Activated T-helper 17 cell treated with anti-CD3 and anti-CD28 coated beads, Interleukin-2, amount 50 U/mL, for 72 hours (primary cell): ENCODE data around the gene NMNAT3. TPM values are rescaled to one million over a fixed set of nuclear protein-coding genes. Genes with fewer than 3 reads are reported as not detected.

ENCODE experiments used
- ATAC-seq: fragments of 150-1000 bp; cut with Tn5 transposase; replicated peaks from 2 replicates; pipeline ENCODE4 v1.10.0; 2021; ENCODE audit warnings: mild to moderate bottlenecking, moderate library complexity
- H3K27ac Mint-ChIP-seq: one replicate; pipeline ENCODE4 v1.8.0; 2022; ENCODE audit warnings: mixed read lengths
- H3K27me3 Mint-ChIP-seq: one replicate; pipeline ENCODE4 v1.8.0; 2022; ENCODE audit warnings: mixed read lengths
- H3K36me3 Mint-ChIP-seq: one replicate; pipeline ENCODE4 v1.8.0; 2022; ENCODE audit warnings: low read depth, mild to moderate bottlenecking, mixed read lengths
- H3K4me1 Mint-ChIP-seq: one replicate; pipeline ENCODE4 v1.8.0; 2022; ENCODE audit warnings: mixed read lengths
- H3K4me3 Mint-ChIP-seq: one replicate; pipeline ENCODE4 v1.8.0; 2022; ENCODE audit warnings: mild to moderate bottlenecking, mixed read lengths
- H3K9me3 Mint-ChIP-seq: one replicate; pipeline ENCODE4 v1.8.0; 2022; ENCODE audit warnings: mixed read lengths
- total RNA-seq, 2 donors: library from RNA; stranded (reverse); gene quantifications; one replicate each; pipeline ENCODE4 v1.2.3, GENCODE V29; 2022

Gene NMNAT3
- total RNA-seq, 2 donors from 2014 or later: 0.76 to 2.9 TPM

DNA sequence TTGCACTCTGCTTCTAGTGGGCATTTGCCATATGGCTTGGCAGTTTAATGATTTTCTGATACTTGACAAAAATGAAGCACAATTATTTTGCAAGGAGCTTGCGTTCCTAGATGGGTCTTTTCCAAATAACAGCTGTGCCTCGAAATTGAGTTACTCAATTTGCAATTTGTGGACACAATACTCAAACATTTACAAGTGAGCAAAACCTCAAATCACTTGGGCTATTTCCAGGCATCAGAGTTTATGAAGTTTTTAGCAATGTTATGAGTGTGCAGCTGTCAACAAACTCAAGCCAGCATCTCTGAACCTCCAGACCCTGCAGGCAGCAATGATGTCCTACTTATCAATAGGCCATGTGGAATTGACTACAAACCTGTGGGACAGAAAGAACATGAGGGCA is 41.3 kb downstream of the NMNAT3 start:
- Mint-ChIP-seq H3K36me3 (no peaks in the 10 kb centered on the region), H3K4me1 (no peaks in the 10 kb centered on the region), H3K27ac (no peak overlapping the region), H3K4me3 (no peak overlapping the region), H3K9me3 (no peaks in the 10 kb centered on the region), H3K27me3 (no peaks in the 10 kb centered on the region)
- ATAC-seq: no peak

DNA sequence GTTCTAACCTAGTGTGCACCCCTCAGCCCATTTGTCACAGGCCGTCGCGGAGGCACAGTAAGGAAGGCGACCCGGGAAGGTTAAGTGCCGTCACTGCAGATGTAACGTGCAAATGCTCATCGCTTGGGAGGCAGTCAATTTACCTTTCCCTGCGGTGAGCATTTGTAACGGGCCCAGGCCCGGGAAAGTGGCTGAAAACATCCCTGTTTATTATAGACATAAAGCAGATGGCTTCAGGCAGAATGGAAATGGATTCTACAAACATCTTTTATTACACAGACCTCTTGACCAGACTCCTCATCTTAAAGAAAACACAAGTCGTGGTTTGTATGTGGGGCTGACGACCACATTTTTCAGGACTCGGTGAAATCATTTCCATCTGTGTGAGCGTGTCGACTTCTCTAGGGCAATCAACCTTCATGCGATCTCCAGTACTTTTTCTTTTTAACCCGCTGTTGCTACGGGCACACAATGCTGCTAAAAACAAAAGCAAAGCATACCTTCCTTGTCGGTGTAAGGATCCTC is 43.6 kb downstream of the NMNAT3 start:
- no peak overlapping the region for H3K4me3 Mint-ChIP-seq
- H3K9me3 Mint-ChIP-seq: no peaks in the 10 kb centered on the region
- no peak overlapping the region for H3K27ac Mint-ChIP-seq
- no peaks in the 10 kb centered on the region for H3K27me3 Mint-ChIP-seq
- no peak for ATAC-seq
- H3K4me1 Mint-ChIP-seq: no peaks in the 10 kb centered on the region
- no peaks in the 10 kb centered on the region for H3K36me3 Mint-ChIP-seq

DNA sequence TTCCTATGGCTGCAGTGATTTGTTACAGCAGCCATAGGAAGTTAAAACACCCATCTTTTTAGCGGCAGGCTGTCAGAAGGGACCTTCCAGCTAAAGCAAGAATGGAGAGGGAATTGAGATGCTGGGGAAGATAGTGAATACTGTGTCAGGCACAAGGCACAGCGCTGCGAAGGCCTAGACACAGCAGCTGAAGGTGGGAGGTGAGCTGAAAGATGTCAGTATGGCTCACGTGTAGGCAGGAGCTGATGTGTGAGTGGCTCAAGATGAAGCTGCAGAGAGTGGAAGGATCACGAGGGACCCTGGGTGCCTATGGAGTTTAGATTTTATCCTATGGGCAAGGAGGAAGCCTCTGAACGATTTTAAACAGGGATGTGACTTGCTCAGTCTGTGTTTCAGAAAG is 44.3 kb downstream of the NMNAT3 start:
- H3K4me1 Mint-ChIP-seq: no peaks in the 10 kb centered on the region
- H3K9me3 Mint-ChIP-seq: no peaks in the 10 kb centered on the region
- H3K4me3 Mint-ChIP-seq: no peak overlapping the region
- no peaks in the 10 kb centered on the region for H3K36me3 Mint-ChIP-seq
- ATAC-seq: no peak
- H3K27ac Mint-ChIP-seq: no peak overlapping the region
- H3K27me3 Mint-ChIP-seq: no peaks in the 10 kb centered on the region

DNA sequence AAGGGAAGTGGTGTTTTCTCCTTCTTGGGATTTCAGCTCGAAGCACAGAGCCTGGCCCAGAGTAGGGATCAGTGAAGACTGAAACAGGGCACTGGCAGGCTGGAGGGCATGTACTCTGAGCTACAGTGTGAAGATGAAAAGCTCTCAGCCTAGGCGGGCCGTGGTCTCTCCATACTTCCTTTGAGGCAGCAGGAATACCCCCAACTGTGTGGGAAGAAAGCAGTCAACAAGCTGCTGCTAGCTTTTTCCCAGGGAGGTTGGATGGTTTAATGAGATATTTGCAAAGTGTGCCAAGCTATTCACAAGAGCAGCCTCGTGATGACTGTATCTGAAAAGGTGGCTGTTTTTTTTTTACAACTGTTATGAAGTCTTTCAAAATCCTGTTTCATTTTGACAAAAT is 47.2 kb downstream of the NMNAT3 start:
- Mint-ChIP-seq H3K27ac (no peak overlapping the region), H3K4me1 (no peaks in the 10 kb centered on the region), H3K27me3 (no peaks in the 10 kb centered on the region), H3K4me3 (no peak overlapping the region), H3K36me3 (no peaks in the 10 kb centered on the region), H3K9me3 (no peaks in the 10 kb centered on the region)
- no peak for ATAC-seq

DNA sequence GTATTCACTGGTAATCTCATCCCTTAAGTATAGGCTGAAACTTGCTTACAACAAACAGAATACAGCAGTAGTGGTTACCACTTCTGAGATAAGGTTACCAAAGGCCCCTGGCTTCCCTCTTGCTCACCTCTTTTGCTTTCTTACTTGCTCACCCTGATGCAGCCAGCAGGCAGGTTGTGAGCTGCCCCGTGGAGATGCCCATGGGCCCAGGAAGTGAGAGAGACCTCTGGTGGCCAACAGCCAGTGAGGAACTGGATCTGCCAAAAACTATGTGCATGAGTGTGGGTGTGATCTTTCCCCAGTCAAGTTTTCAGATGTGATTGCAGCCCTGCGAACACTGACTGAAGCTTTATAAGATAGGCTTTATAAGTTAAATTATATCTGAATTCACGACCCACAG is 48.7 kb downstream of the NMNAT3 start:
- no peaks in the 10 kb centered on the region for H3K36me3 Mint-ChIP-seq
- peak; percentile 52 for ATAC-seq
- no peaks in the 10 kb centered on the region for H3K4me1 Mint-ChIP-seq
- H3K27me3 Mint-ChIP-seq: no peaks in the 10 kb centered on the region
- no peaks in the 10 kb centered on the region for H3K9me3 Mint-ChIP-seq
- H3K4me3 Mint-ChIP-seq: no peak overlapping the region
- H3K27ac Mint-ChIP-seq: no peak overlapping the region

DNA sequence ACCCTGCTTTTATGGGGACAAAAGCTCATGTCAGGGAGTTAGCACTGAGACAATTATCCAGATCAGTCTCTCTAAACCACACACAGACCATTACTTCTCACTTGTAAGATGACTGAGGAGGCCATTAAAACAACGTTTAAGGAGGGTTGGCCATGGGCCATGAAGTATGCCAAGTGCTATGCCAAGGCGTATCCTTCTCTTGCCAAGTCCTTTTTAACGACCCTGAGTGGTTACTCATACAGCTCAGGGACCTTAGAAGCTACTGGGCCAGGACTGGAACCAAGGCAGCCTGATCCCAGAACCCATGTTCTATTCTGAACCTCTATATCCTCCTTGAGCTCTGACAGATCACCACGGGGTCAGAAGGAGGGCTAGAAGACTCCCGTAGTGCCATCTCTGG is 50.0 kb downstream of the NMNAT3 start:
- H3K9me3 Mint-ChIP-seq: no peaks in the 10 kb centered on the region
- no peaks in the 10 kb centered on the region for H3K27me3 Mint-ChIP-seq
- H3K27ac Mint-ChIP-seq: no peak overlapping the region
- no peaks in the 10 kb centered on the region for H3K4me1 Mint-ChIP-seq
- no peaks in the 10 kb centered on the region for H3K36me3 Mint-ChIP-seq
- H3K4me3 Mint-ChIP-seq: no peak overlapping the region
- no peak for ATAC-seq

DNA sequence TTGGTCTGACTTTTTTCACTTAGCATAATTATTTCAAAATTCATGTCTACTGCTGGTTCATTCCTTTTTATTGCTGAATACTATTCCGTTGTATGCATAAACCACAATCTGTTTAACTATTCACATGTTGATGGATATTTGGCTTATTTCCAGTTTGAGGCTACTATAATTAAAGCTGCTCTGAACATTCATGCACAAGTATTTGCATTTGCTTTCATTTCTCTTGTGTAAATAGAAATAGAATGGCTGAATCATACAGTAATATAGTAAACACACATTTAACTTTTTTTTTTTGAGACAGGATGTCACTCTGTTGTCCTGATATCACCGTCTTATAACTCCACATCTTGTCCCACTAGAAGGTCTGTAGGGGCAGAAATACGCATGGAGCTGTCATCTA is 57.3 kb downstream of the NMNAT3 start:
- Mint-ChIP-seq H3K27ac (no peak overlapping the region), H3K27me3 (no peaks in the 10 kb centered on the region), H3K4me1 (no peaks in the 10 kb centered on the region), H3K36me3 (no peaks in the 10 kb centered on the region), H3K4me3 (no peak overlapping the region), H3K9me3 (no peaks in the 10 kb centered on the region)
- no peak for ATAC-seq

DNA sequence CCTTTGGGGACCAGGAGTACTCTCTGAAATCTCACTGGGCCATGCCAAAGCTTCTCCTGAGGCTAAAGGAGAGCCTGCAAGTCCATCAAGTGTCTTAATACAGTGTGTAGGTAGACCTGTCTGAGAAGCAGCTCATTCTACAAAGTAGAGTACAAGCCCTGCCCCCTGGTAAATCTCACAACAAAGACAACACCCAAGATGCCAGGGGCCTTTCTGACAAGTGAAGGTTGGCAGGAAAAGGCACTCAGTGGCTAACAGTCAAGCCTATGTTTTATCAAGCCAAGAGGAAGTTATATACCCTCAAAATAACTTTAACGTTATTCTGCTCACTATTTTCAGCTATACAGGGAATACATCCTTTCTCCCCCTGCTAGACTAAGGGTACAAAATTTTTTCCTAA is 58.3 kb downstream of the NMNAT3 start:
- Mint-ChIP-seq H3K4me3 (no peak overlapping the region), H3K36me3 (no peaks in the 10 kb centered on the region), H3K27ac (no peak overlapping the region), H3K4me1 (no peaks in the 10 kb centered on the region), H3K9me3 (no peaks in the 10 kb centered on the region), H3K27me3 (no peaks in the 10 kb centered on the region)
- no peak for ATAC-seq

DNA sequence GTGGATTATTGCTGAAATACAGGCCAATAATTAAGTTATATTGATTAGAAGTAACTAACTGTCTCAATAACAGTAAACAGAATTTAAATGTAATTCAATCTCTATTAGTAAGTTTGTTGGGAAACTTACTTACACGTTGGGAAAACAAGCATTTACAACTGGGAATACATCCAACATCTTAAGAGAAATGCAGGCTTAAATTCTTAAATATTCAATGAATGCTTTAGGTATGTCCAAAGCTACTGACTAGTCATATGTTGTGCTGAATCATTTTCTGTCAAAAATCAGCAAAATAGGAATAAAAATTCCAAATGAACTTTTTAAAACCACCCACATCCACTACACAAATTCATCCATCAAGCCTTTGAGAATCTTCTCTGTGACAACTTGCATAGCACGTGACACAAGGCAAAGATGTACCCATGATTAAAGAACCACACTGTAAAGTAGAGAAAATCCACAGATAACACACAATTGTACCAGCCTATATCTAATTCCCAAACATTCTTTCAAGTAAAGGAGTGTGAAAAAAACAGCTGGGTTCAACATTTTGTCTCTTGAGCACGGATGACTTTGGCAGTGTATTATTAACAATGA is 60.0 kb downstream of the NMNAT3 start:
- Mint-ChIP-seq H3K4me3 (no peak overlapping the region), H3K27ac (no peak overlapping the region), H3K9me3 (no peaks in the 10 kb centered on the region), H3K27me3 (no peaks in the 10 kb centered on the region), H3K36me3 (no peaks in the 10 kb centered on the region), H3K4me1 (no peaks in the 10 kb centered on the region)
- no peak for ATAC-seq

DNA sequence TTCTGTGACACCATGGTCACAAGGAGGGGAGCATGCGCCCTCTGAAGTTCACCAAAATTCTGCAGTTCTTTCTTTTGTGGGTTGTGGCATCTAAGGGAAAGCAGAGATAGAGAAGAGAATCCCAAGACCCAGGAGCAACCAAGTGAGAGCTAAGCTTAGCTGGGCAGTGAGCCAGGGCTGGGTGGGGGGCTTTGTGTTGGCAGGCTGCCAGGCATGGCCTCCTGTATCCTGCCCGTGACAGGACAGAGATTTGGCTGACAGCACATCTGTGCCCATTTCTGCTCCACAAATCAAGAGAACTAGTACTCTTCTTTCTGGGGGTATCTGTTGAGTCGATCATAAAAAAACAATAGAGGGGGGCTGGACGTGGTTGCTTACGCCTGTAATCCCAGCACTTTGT is 66.2 kb downstream of the NMNAT3 start:
- Mint-ChIP-seq H3K27ac (no peak overlapping the region), H3K9me3 (no peaks in the 10 kb centered on the region), H3K4me3 (no peak overlapping the region), H3K4me1 (no peaks in the 10 kb centered on the region), H3K27me3 (no peaks in the 10 kb centered on the region), H3K36me3 (no peaks in the 10 kb centered on the region)
- ATAC-seq: no peak

DNA sequence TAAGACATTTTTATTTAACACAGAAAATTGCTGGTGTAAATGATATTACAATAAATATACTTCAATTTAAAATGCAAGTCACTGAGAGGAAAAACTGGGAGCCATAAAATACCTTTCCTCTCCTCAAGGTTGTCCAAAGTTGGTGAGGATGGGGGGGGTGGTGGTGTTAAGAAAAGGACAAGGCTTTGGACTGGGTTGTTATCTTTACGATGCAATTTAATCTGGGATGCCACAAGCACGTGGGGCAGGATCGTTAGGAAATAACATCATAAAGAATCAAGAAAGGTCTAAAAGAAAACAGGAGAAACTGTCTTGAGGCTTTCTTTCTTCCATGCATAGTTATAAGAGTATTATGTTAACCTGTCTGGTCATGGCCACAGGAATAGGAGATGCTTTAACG is 66.9 kb downstream of the NMNAT3 start:
- H3K9me3 Mint-ChIP-seq: no peaks in the 10 kb centered on the region
- no peaks in the 10 kb centered on the region for H3K36me3 Mint-ChIP-seq
- no peak overlapping the region for H3K27ac Mint-ChIP-seq
- H3K4me3 Mint-ChIP-seq: no peak overlapping the region
- no peak for ATAC-seq
- no peaks in the 10 kb centered on the region for H3K4me1 Mint-ChIP-seq
- no peaks in the 10 kb centered on the region for H3K27me3 Mint-ChIP-seq

DNA sequence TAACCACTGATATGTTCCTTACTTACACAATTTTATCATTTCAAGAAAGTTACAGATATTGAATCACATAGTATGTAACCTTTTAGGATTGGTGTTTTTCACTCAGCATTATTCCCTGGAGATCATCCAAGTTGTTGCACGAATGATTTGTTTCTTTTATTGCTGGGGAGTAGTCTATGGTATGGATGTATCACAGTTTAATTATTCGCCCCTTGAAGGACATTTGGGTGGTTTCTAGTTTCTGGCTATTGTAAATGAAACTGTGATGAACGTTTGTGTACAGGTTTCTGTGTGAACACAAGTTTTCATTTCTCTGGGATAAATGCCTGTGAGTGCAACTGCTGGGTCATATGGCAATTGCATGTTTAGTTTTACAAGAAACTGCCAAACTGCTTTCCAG is 68.8 kb downstream of the NMNAT3 start:
- H3K27ac Mint-ChIP-seq: no peak overlapping the region
- no peaks in the 10 kb centered on the region for H3K4me1 Mint-ChIP-seq
- H3K4me3 Mint-ChIP-seq: no peak overlapping the region
- H3K27me3 Mint-ChIP-seq: no peaks in the 10 kb centered on the region
- H3K36me3 Mint-ChIP-seq: no peaks in the 10 kb centered on the region
- no peak for ATAC-seq
- no peaks in the 10 kb centered on the region for H3K9me3 Mint-ChIP-seq

DNA sequence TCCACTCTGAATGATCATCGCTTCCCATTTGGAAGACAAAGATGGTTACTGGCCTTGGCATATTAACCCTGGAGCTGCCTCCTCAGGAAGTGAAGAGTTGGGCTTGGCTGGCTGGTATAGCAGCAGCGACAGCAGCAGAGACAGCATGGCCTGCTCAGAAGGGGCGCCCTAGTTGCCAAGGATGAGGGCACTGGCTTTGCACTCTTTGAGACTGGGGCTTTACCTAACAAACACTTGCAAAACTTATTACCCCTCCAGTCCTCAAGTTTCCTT is 69.7 kb downstream of the NMNAT3 start:
- H3K9me3 Mint-ChIP-seq: no peaks in the 10 kb centered on the region
- no peak overlapping the region for H3K27ac Mint-ChIP-seq
- H3K4me1 Mint-ChIP-seq: no peaks in the 10 kb centered on the region
- ATAC-seq: no peak
- no peaks in the 10 kb centered on the region for H3K36me3 Mint-ChIP-seq
- H3K4me3 Mint-ChIP-seq: no peak overlapping the region
- H3K27me3 Mint-ChIP-seq: no peaks in the 10 kb centered on the region

DNA sequence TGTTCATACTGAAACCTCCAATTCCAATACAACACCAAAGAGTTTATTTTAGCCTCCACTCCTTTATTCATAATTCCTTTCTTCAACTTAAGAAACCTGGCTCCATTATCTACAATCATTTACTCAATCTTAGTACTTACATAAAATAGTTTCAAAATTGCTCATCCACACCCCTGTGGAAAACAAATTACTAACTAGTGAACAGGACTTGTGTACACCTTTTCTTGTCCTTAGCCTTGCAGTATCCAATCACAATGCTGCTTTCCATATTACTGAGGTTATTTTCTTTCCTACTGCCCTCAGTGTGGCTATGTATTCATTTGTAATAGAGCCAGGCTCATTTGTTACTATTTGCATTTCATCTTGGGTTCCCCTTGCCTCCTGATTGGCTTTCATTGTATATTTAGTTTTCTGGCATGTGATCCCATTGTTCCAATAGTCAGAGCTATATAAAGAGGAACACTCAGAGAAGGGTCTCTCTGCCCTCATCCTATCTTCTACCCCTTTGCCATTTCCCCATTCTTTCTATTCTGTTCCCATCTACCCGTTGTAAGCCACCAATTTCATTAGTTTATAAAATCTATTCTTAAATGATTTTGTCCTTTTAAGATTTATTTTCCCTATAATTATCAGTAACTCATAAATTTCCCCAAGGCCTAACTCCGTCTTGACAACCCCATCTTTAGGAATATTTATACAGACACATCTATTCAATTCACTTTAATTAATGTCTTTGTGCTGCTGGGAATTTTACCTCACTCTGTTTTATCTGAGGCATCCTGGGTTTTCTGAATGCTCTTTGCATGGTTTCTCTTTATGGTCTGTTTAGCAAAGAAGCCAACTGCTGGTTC is 70.3 kb downstream of the NMNAT3 start:
- Mint-ChIP-seq H3K27me3 (no peaks in the 10 kb centered on the region), H3K4me1 (no peaks in the 10 kb centered on the region), H3K4me3 (no peak overlapping the region), H3K36me3 (no peaks in the 10 kb centered on the region), H3K9me3 (no peaks in the 10 kb centered on the region), H3K27ac (no peak overlapping the region)
- no peak for ATAC-seq

DNA sequence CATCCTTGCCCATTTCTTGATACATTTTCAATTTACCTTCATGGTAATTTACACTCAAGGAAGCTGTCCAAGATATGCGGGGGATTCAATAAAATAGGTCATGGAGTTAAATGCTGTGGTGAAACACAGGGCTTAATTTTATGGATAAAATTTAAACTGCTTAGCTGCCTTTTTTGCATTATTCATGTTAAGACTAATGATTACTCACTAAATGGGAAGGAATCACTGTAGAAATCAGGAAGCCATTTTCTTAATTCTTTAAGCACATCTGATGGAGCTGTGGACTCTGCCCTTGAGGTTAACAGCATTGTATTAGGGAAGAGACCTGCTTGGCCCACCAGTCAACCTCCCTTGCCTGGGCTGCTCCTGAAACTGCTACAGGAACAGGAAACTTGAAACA is 75.8 kb downstream of the NMNAT3 start:
- H3K27me3 Mint-ChIP-seq: no peaks in the 10 kb centered on the region
- H3K4me1 Mint-ChIP-seq: no peaks in the 10 kb centered on the region
- ATAC-seq: no peak
- no peaks in the 10 kb centered on the region for H3K9me3 Mint-ChIP-seq
- H3K36me3 Mint-ChIP-seq: no peaks in the 10 kb centered on the region
- H3K27ac Mint-ChIP-seq: no peak overlapping the region
- no peak overlapping the region for H3K4me3 Mint-ChIP-seq
